Peyer's patch (tissue), 4 donors: ENCODE data around the gene HOXD9. TPM values are rescaled to one million over a fixed set of nuclear protein-coding genes. Genes with fewer than 3 reads are reported as not detected.

Source experiments
- DNase-seq, 3 donors: peaks; one replicate each; pipeline ENCODE4 v3.0.0-alpha.2; 2017 to 2019
- H3K27ac ChIP-seq, 4 donors: fragments of 200-600 bp; sonication (generic); one replicate each; pipeline ENCODE4 v1.5.1; 2016 to 2019
- H3K27me3 ChIP-seq, 2 donors: fragments of 200-600 bp; sonication (generic); one replicate each; pipeline ENCODE4 v1.5.1; 2019
- H3K36me3 ChIP-seq, 3 donors: fragments of 200-600 bp; sonication (generic); one replicate each; pipeline ENCODE4 v1.5.1; 2016 to 2019
- H3K4me1 ChIP-seq, 4 donors: fragments of 200-600 bp; sonication (generic); one replicate each; pipeline ENCODE4 v1.5.1; 2016 to 2019
- H3K4me3 ChIP-seq, 4 donors: fragments of 200-600 bp; sonication (generic); 1 replicate in 3 of 4; 2 replicates in 1 of 4; pipeline ENCODE4 v1.5.1; 2016 to 2019; ENCODE audit warnings: mild to moderate bottlenecking in 1 of 4
- H3K9me3 ChIP-seq, 4 donors: fragments of 200-600 bp; sonication (generic); one replicate each; pipeline ENCODE4 v1.5.1; 2016 to 2019; ENCODE audit warnings: mild to moderate bottlenecking in 1 of 4
- CTCF ChIP-seq, 6 experiments: fragments of 450-650 bp in 4 of 6; fragments of 200-600 bp in 2 of 6; sonication (generic) in 1 of 6; IDR thresholded peaks; one replicate each; pipeline ENCODE4 v1.5.1; 2017 to 2019; ENCODE audit warnings: antibody characterized with exemption in 6 of 6, mild to moderate bottlenecking in 3 of 6, moderate library complexity in 1 of 6
- POLR2A ChIP-seq, 2 donors: fragments of 450-650 bp; IDR thresholded peaks; one replicate each; pipeline ENCODE4 v1.5.1; 2017; ENCODE audit warnings: antibody characterized with exemption in 2 of 2, mild to moderate bottlenecking in 2 of 2, moderate library complexity in 2 of 2
- total RNA-seq, 4 donors: library from RNA; depleted of rRNA; stranded (reverse); fragments of >200 nt; gene quantifications; one replicate each; pipeline ENCODE4 v1.1.0, GENCODE V29; 2016

Gene HOXD9
- total RNA-seq, 4 donors from 2014 or later, result 0.70 TPM; not detected in 3

DNA sequence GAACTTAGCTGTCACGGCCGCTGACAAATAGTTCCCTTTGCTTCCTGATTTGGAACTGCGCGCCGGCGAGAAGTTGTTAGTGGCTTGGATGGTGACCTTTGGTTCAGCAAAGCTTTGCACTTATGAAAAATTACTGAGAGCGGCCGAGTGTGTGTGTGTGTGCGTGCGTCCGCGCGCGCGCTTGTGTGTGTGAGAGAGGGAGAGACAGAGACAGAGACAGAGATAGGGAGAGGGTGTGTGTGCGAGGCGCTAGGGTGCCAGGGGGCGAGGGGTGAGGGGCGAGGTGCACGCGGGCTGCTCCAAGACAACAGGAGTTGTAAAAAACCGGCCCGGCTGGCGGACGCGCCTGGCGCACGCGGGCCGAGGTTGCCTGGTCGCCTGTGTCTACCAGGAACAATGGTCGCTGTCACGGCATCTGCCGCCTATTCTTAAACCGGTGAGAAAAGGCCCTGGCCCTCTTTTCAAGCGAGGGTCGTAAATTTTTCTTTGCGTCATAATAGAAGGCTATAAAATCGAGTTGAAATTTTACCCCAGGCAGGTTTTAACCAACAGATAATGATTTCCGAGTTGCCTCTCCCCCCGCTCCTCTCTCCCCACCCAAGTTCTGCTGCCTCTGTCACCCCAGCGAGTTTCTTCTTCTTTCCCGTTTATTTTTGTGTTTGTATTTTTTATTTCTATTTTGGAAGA lies 35.1 kb downstream of the HOXD9 start:
- peak overlapping the region in 3 of 4 donors; percentile 14 to 62 (median 44) for H3K4me3 ChIP-seq
- peaks cover 0 to 23% (median 0%) of the 10 kb centered on the region in 4 donors for H3K4me1 ChIP-seq

GRCh38 chr2:176158186-176158591 lies 35.7 kb downstream of the HOXD9 start:
- Histone ChIP-seq H3K9me3 (no peaks in the 10 kb centered on the region), H3K4me1 (peaks cover 0 to 23% (median 0%) of the 10 kb centered on the region in 4 donors), H3K27ac (no peak overlapping the region), H3K4me3 (peak overlapping the region in 2 of 4 donors; percentile 17 to 44), H3K27me3 (no peaks in the 10 kb centered on the region), H3K36me3 (peaks cover 0 to under 1% (median 0%) of the 10 kb centered on the region in 3 donors)
- DNase-seq, result no peak
- TF ChIP-seq CTCF (IDR thresholded peaks at IDR 0.05) (no peak), POLR2A (IDR thresholded peaks at IDR 0.05) (no peak)

More for the DNA sequence above, 35.1 kb downstream of the HOXD9 start:
- peaks cover 0 to 6% (median 0%) of the 10 kb centered on the region in 3 donors for H3K36me3 ChIP-seq
- peak overlapping the region in 1 of 4 donors; percentile 2 for H3K27ac ChIP-seq
- no peak for TF ChIP-seq CTCF (IDR thresholded peaks at IDR 0.05)
- TF ChIP-seq POLR2A (IDR thresholded peaks at IDR 0.05), result no peak
- no peaks in the 10 kb centered on the region for H3K27me3 ChIP-seq
- H3K9me3 ChIP-seq, result no peaks in the 10 kb centered on the region
- peak in 2 of 3 donors; percentile 69 to 74 for DNase-seq

DNA sequence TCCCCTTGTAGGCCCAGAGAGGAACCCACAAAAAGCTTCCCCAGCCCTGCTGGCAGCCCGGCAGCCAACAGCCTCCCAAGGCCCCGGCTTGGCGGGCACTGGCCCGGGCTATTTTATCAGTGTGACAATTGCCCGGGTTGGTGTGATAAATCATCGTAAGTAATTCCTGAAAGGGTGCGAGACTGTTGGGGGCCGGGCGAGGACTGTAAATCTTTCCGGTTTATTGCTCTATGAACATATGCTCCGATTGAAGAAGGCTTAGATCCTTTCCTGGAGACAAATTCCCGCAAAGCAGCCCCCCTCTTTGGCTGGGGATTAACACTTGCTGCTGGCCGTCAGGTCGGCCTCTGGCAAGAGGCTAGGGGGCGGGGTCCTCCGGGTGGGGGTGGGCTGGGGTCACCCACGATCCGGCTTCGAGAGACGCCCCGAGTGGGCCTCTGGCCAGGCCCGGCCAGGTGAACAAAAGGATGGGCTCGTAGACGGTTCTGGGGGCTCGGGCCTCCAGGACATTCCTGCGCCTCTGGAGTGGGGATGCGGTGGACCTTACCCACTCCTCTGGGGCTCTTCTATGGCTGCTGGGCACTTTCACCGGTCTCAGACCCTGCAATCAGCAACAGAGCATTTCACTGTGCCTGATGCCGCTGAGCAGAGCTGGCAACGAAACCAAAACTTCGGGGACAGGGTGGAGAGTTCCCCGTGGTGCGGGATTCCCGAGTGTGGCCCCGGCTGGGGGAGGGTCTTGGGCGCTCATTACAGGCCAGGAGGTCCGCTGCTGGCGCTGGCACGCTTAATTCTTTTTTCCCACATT lies 36.5 kb downstream of the HOXD9 start:
- H3K27me3 ChIP-seq, result no peaks in the 10 kb centered on the region
- peaks cover 0 to 23% (median 0%) of the 10 kb centered on the region in 4 donors for H3K4me1 ChIP-seq
- no peak overlapping the region for H3K4me3 ChIP-seq
- TF ChIP-seq POLR2A (IDR thresholded peaks at IDR 0.05), result no peak
- no peak for TF ChIP-seq CTCF (IDR thresholded peaks at IDR 0.05)
- no peaks in the 10 kb centered on the region for H3K36me3 ChIP-seq
- H3K27ac ChIP-seq, result no peak overlapping the region
- no peaks in the 10 kb centered on the region for H3K9me3 ChIP-seq
- no peak for DNase-seq

DNA sequence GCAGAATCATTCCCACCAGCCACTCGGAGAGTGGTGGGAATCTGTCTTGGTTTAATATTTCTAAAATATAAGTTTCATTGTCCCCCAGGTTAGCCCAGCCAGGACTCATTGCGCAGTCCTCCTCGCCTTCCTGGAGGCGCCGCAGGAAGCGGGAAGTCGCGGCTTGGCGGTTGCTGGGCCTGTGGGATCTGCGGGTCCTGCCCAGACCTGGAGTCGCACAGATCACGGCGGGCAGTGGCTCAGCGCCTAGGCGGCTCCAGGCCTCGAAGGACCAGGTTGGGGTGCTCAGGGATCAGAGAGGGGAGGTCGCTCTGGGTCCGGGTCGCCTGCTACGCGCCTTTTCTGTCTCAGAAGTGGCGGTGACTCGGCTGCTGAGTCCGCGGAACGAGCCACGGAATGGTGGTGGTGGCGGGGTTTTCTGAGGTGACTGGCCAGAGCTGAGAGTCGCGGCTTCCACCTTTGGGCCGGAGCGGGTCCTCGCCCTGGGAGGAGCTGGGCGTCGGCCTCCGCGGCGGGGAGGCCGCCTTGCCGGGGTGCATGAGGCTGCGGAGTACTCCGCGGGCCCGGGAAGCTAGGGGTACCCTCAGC lies 37.2 kb downstream of the HOXD9 start:
- peak in 1 of 3 donors; percentile 40 for DNase-seq
- H3K4me1 ChIP-seq, result peaks cover 0 to 23% (median 0%) of the 10 kb centered on the region in 4 donors
- no peak overlapping the region for H3K27ac ChIP-seq
- peak overlapping the region in 2 of 4 donors; percentile 9 to 16 for H3K4me3 ChIP-seq
- no peaks in the 10 kb centered on the region for H3K27me3 ChIP-seq
- H3K9me3 ChIP-seq, result no peaks in the 10 kb centered on the region
- H3K36me3 ChIP-seq, result no peaks in the 10 kb centered on the region
- TF ChIP-seq POLR2A (IDR thresholded peaks at IDR 0.05) (no peak), CTCF (IDR thresholded peaks at IDR 0.05) (no peak)

GRCh38 chr2:176160251-176160985 lies 37.9 kb downstream of the HOXD9 start:
- Histone ChIP-seq H3K27me3 (no peaks in the 10 kb centered on the region), H3K36me3 (no peaks in the 10 kb centered on the region), H3K4me3 (peak overlapping the region in 2 of 4 donors; percentile 9 to 16), H3K27ac (no peak overlapping the region), H3K9me3 (no peaks in the 10 kb centered on the region), H3K4me1 (peaks cover 0 to 29% (median 0%) of the 10 kb centered on the region in 4 donors)
- TF ChIP-seq CTCF (IDR thresholded peaks at IDR 0.05) (no peak), POLR2A (IDR thresholded peaks at IDR 0.05) (no peak)
- peak in 1 of 3 donors; percentile 42 for DNase-seq
